GM19023 (cell line): Measurements from ENCODE around the gene ROR2.
"Not testable (repeated sequence)": the region's sequence is repeated elsewhere in the genome, so short reads cannot be mapped to it uniquely, and the experiment has no call there.

Experiments used
- ATAC-seq: cut with Tn5 transposase; IDR thresholded peaks from one replicate; pipeline ENCODE4 v1.9.1; 2021; ENCODE audit warnings: mild to moderate bottlenecking, moderate library complexity; ENCODE audit not compliant: unreplicated experiment

The ROR2 gene

GRCh38 chr9:91803970-91804752 lies 145.9 kb downstream of the ROR2 start:
- no peak for ATAC-seq

GRCh38 chr9:91803151-91803940 lies 146.7 kb downstream of the ROR2 start:
- no peak for ATAC-seq

- no peak for ATAC-seq
Measured at GRCh38 chr9:91802391-91802790, 147.6 kb downstream of the ROR2 start.

GRCh38 chr9:91800473-91801030 lies 149.5 kb downstream of the ROR2 start:
- no peak for ATAC-seq

- no peak for ATAC-seq
Measured at GRCh38 chr9:91799113-91799744, 150.8 kb downstream of the ROR2 start.

- not testable (repeated sequence) for ATAC-seq
Measured at GRCh38 chr9:91798273-91799112, 151.5 kb downstream of the ROR2 start.

- not testable (repeated sequence) for ATAC-seq
Measured at GRCh38 chr9:91797517-91797916, 152.5 kb downstream of the ROR2 start.

- not testable (repeated sequence) for ATAC-seq
Measured at GRCh38 chr9:91796516-91796915, 153.5 kb downstream of the ROR2 start.

GRCh38 chr9:91795598-91796241 lies 154.3 kb downstream of the ROR2 start:
- ATAC-seq, result no peak

- not testable (repeated sequence) for ATAC-seq
Measured at GRCh38 chr9:91793371-91793770, 156.7 kb downstream of the ROR2 start.

- ATAC-seq, result no peak
Measured at GRCh38 chr9:91790917-91791316, 159.1 kb downstream of the ROR2 start.

GRCh38 chr9:91789941-91790340 lies 160.1 kb downstream of the ROR2 start:
- ATAC-seq, result no peak

GRCh38 chr9:91787931-91788330 lies 162.1 kb downstream of the ROR2 start:
- no peak for ATAC-seq

GRCh38 chr9:91786132-91786896 lies 163.7 kb downstream of the ROR2 start:
- ATAC-seq, result no peak

- no peak for ATAC-seq
Measured at GRCh38 chr9:91785447-91785842, 164.6 kb downstream of the ROR2 start.

- ATAC-seq, result no peak
Measured at GRCh38 chr9:91784673-91785446, 165.2 kb downstream of the ROR2 start.

- no peak for ATAC-seq
Measured at GRCh38 chr9:91783876-91784672, 166.0 kb downstream of the ROR2 start.

GRCh38 chr9:91783411-91783810 lies 166.6 kb downstream of the ROR2 start:
- ATAC-seq, result no peak
